Pancreas (tissue), 10 donors: ENCODE measurements around the gene GRK4. TPM values are rescaled to one million over a fixed set of nuclear protein-coding genes. Genes with fewer than 3 reads are reported as not detected.

Source experiments
- ATAC-seq, 4 donors: fragments of 200-7000 bp; cut with Tn5 transposase; one replicate each; pipeline versions ENCODE4 v1.8.0 to v1.9.1; 2020; ENCODE audit warnings: mild to moderate bottlenecking in 4 of 4, moderate library complexity in 4 of 4
- DNase-seq, 6 donors: peaks; one replicate each; pipeline ENCODE4 v3.0.0-alpha.2; 2020
- FAIRE-seq: peaks from 2 replicates; lab custom pipeline; 2012; peaks lifted over from hg19 to GRCh38; lab: Jason Lieb, UNC
- H3K27ac ChIP-seq, 4 donors: fragments of 200-600 bp; sonication (generic); 1 replicate in 3 of 4; 2 replicates in 1 of 4; pipeline versions ENCODE4 v1.5.0 to v1.8.0; 2020
- H3K27me3 ChIP-seq, 4 donors: fragments of 200-600 bp; one replicate each; pipeline ENCODE4 v1.8.0; 2021
- H3K36me3 ChIP-seq, 3 donors: fragments of 200-600 bp; sonication (generic) in 1 of 3; one replicate each; pipeline versions ENCODE4 v1.5.0 to v1.8.0; 2020 to 2021
- H3K4me1 ChIP-seq, 3 donors: fragments of 200-600 bp; one replicate each; pipeline ENCODE4 v1.8.0; 2021
- H3K4me3 ChIP-seq, 4 donors: fragments of 200-600 bp; sonication (generic) in 2 of 4; one replicate each; pipeline versions ENCODE4 v1.5.0 to v1.8.0; 2020 to 2021
- H3K9me3 ChIP-seq, 4 donors: fragments of 200-600 bp; one replicate each; pipeline ENCODE4 v1.8.0; 2021
- CTCF ChIP-seq, 4 donors: fragments of 200-600 bp; sonication (generic) in 3 of 4; IDR thresholded peaks; one replicate each; pipeline versions ENCODE4 v1.5.0 to v1.8.0; 2021; ENCODE audit warnings: antibody characterized with exemption in 4 of 4
- WGBS, 2 donors: extraction: QIAGEN DNeasy Blood & Tissue Kit; methylation state at CpG; one replicate each; pipeline ENCODE4 v1.1.7; 2013; 5-methylcytosine and 5-hydroxymethylcytosine counted together
- intact Hi-C, 3 donors: fragments of 100-400 bp; cut with DNase I; formaldehyde crosslinking; loops; one replicate each; pipeline versions ENCODE4 v1.11.1 to v1.14.2; 2022
- polyA plus RNA-seq, 2 donors: library from polyadenylated mRNA; stranded (reverse); fragments of 200-250 nt; gene quantifications; one replicate each; pipeline ENCODE4 v1.2.3, GENCODE V29; 2013
- total RNA-seq, 6 donors: library from RNA; stranded (reverse); fragmentation: NEBNext Ultra II Directional in 4 of 6; extraction: Animal tissue kit (Norgen Biotek cat#: 25700) in 4 of 6; gene quantifications; one replicate each; pipeline versions ENCODE4 v1.2.1 to v1.2.4, GENCODE V29; 2021 to 2023
- donor health status: healthy with polysubstance abuse.
- donor health status: DM: no; HTN: no; CAD: no; lungs with moderate emphysema.
- donor health status: DM: no; HTN: no; CAD: no.
- donor health status: control.
- donor health status: control.
- donor health status: Bipolar disorder and iron deficiency.
- donor health status: DM: yes; HTN: yes; CAD: no.
- donor health status: DM: no; HTN: no; CAD: no.
- donor health status: DM: no; HTN: no; CAD: no.
- donor health status: DM: yes; HTN: yes; CAD: no.

GRK4 gene
- total and polyA plus RNA-seq, 8 donors = 4.6 to 9.7 (median 5.7) TPM

GRCh38 chr4:2946812-2947600, 16.4 kb upstream of the GRK4 start:
- peak in 3 of 6 donors; percentile 4 to 54 (median 45) for DNase-seq

GRCh38 chr4:2947926-2948325, 15.4 kb upstream of the GRK4 start:
- Histone ChIP-seq H3K36me3 (peaks cover 5 to 92% (median 50%) of the 10 kb centered on the region in 3 donors), H3K9me3 (no peaks in the 10 kb centered on the region), H3K27ac (no peak overlapping the region), H3K27me3 (no peaks in the 10 kb centered on the region), H3K4me1 (no peaks in the 10 kb centered on the region), H3K4me3 (no peak overlapping the region)
- no peak for TF ChIP-seq CTCF (IDR thresholded peaks at IDR 0.05)
- WGBS, 2 donors = 83% methylated on average over 11 of the region's 11 CpGs
- ATAC-seq = no peak
- peak in 2 of 6 donors; percentile 24 to 30 for DNase-seq
- no peak for FAIRE-seq
- intact Hi-C loops = no loop called here

More at GRCh38 chr4:2946812-2947600, 16.4 kb upstream of the GRK4 start:
- Histone ChIP-seq H3K9me3 (no peaks in the 10 kb centered on the region), H3K4me1 (no peaks in the 10 kb centered on the region), H3K27me3 (no peaks in the 10 kb centered on the region), H3K27ac (no peak overlapping the region), H3K4me3 (no peak overlapping the region), H3K36me3 (peaks cover 5 to 93% (median 47%) of the 10 kb centered on the region in 3 donors)
- FAIRE-seq (no peak), ATAC-seq (no peak)
- intact Hi-C loops = no loop called here
- WGBS, 2 donors = 90 to 91% methylated on average over 19 of the region's 19 CpGs
- no peak for TF ChIP-seq CTCF (IDR thresholded peaks at IDR 0.05)

- no peak overlapping the region for H3K27ac ChIP-seq
- DNase-seq (peak in 2 of 6 donors; percentile 28 to 55), FAIRE-seq (no peak), ATAC-seq (peak; percentile 57 to 88 (median 73))
- TF ChIP-seq CTCF (IDR thresholded peaks at IDR 0.05) = peak in 3 of 4 donors; percentile 19 to 36 (median 21)
- 89 to 91% methylated on average over 14 of the region's 14 CpGs for WGBS, 2 donors
- H3K27me3 ChIP-seq = no peaks in the 10 kb centered on the region
- H3K4me1 ChIP-seq = no peaks in the 10 kb centered on the region
- intact Hi-C loops = no loop called here
- no peak overlapping the region for H3K4me3 ChIP-seq
- no peaks in the 10 kb centered on the region for H3K9me3 ChIP-seq
- peaks cover 5 to 90% (median 53%) of the 10 kb centered on the region in 3 donors for H3K36me3 ChIP-seq
These were observed 14.2 kb upstream of the GRK4 start for GRCh38 chr4:2948895-2949781.

- WGBS, 2 donors = 92 to 94% methylated on average over 11 of the region's 11 CpGs
- Histone ChIP-seq H3K4me1 (no peaks in the 10 kb centered on the region), H3K36me3 (peaks cover 5 to 85% (median 55%) of the 10 kb centered on the region in 3 donors), H3K27ac (no peak overlapping the region), H3K9me3 (no peaks in the 10 kb centered on the region), H3K4me3 (no peak overlapping the region), H3K27me3 (no peaks in the 10 kb centered on the region)
- peak in 1 of 6 donors; percentile 7 for DNase-seq
- TF ChIP-seq CTCF (IDR thresholded peaks at IDR 0.05) = no peak
- FAIRE-seq = no peak
- no peak for ATAC-seq
- intact Hi-C loops = no loop called here
These were observed 13.6 kb upstream of the GRK4 start for GRCh38 chr4:2949782-2950125.
